ENCODE data around the gene OR4D5.

DNA sequence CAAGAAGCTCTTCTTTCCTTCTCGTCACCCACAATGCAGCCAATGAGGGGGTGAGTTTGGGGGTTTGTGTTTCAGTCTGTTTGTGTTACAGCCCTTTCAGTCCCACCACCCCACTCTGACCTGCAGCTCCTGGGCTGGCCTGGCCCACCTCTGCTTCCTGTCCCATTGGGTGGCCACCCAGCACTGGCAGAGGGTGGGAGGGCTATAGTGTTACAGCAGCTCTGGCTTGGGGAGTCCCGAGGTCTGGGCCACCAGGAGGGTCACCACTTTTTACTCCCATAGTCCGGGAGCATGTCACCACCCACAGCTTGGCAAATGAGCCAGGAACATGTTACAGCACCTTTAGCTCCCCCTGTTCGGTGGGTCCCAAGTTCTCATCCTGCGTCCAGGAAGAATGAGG is 39.9 kb downstream of the OR4D5 start:
- no peak for TF ChIP-seq CTCF (conservative IDR thresholded peaks at IDR 0.05; ENCODE audit: low read length)
- TF ChIP-seq EZH2phosphoT487 (IDR thresholded peaks at IDR 0.05; ENCODE audit: borderline replicate concordance), result no peak

All from Loucy (cell line).